GM18867 (cell line): ENCODE data around the gene VIP.
"Not testable (repeated sequence)": the region's sequence is repeated elsewhere in the genome, so short reads cannot be mapped to it uniquely, and the experiment has no call there.

Source experiments
- ATAC-seq: cut with Tn5 transposase; IDR thresholded peaks from one replicate; pipeline ENCODE4 v1.9.1; 2021; ENCODE audit warnings: mild to moderate bottlenecking, moderate library complexity; ENCODE audit not compliant: unreplicated experiment

Gene VIP

GRCh38 chr6:152750694-152751093 is at the start of gene VIP:
TSS of gene VIP (plus strand) at chr6:152750797. CDS start at chr6:152752178, 1,381 bp downstream.
- no peak for ATAC-seq

DNA sequence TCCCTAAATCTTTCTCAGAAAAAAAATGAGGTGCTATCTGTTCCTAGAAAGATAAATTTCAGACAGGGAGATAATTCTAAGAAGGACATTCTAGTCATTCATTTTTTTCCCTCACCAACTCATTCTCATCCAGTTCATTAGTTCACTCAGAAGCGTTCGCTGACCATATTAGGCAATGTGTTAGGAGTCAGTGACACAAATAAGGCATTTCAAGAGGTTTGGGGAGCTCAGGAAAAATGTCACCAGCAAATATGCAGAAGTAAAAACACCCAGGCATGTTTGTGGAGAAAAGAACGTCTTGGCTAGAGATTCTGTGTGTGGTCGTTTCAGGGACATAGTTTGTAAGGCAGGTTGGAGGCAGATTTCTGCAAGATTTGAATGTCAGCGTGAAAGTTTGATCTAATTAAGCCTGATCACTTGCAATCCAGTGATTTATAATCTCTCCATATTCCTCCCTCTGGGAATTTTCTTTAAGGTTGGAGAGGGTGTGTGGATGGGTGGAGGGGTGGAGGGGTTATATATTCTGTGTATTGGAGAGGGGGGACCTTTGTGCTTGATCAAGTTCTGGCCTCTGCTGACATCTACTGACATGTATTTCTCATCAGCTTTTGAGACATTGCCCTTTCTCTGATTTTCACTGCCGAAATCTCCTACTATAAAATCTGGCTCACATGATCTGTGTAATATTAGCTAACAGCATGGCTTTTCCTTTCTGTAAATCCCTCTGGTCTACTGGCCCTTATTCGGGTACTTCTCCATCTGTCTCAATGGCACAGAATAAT is 49.3 kb upstream of the VIP start:
- ATAC-seq, result no peak

DNA sequence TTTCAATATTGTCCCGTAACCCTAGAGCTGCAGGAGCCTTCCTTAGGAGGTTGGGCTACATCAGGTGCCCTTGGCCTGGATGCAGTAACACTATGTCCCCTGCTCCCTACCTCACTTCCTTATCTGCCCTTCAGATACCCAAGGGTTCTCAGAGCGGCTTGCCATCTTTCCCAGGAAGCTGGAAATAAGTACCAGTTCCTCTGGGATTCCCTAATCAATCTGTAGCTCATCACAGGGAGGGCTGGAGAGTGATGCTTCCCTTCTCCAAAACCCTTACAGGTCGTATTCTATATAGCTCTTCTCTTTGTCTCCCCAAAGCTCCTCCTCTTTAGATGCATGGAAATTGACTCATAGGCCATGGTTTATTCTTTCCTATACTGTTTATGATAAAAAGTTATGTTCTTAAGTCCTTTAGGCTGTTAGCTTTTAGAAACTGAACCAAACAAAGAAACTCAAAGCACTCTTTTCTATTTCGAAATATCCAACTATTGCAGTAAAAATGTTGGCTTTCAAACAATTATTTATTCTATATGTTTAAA is 48.7 kb upstream of the VIP start:
- ATAC-seq, result no peak

- ATAC-seq, result not testable (repeated sequence)
Measured at GRCh38 chr6:152703750-152704149, 46.8 kb upstream of the VIP start.

DNA sequence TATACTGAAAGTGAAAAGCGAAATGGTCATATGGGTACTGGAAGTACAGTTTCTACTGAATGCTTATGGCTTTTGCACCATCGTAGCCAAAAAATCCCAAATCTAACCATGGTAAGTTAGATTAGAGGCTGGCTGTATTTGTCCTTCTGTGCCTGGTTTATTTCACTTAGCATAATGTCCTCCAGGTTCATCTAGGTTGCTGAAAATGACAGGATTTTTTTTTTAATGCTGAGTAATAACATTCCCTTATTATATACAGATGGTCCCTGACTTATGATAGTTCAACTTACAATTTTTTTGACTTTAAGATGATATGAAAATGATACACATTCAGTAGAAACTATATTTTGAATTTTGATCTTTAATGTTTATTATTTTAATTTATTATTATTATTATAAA is 45.3 kb upstream of the VIP start:
- ATAC-seq, result no peak

DNA sequence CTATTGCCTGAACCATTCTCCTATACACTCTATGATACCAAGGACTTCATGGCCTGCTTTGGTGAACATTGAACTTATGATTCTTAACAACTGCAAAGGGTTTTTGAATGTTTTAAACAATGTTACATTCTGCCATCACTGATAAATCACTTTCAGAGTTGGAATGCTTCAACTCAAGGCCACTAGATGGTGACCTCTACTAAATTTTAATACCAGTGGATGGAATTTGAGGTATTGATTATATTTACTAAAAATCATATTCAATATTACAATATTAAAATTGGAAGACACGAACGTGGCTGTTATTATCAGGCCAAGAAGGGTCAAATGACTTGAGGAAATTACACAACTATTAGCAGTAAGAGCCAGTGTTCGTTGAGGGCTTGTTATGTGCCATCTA is 34.3 kb upstream of the VIP start:
- no peak for ATAC-seq

DNA sequence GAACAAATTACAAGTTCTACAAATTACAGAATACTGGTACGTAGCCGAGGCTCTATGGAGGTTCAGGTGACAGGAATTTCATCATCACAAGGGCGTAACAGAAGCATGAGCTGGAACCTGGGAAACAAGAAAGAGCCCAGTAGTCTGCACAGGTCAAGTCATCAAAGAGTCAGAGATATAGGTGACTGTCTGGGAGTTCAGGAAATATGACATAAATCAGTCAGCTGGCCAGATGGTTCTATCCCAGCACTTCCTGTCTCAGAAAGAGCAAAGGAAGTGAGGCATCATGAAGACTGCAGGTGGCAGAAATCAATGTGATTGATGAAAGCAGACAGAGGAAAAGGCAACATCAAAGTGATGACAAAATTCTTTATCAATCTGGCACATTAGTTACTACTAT is 29.6 kb upstream of the VIP start:
- ATAC-seq, result no peak

GRCh38 chr6:152721956-152722355 is 28.6 kb upstream of the VIP start:
- ATAC-seq, result no peak

- no peak for ATAC-seq
Measured at GRCh38 chr6:152723398-152723797, 27.2 kb upstream of the VIP start.

- no peak for ATAC-seq
Measured at GRCh38 chr6:152726313-152726712, 24.3 kb upstream of the VIP start.

GRCh38 chr6:152727507-152727906 is 23.1 kb upstream of the VIP start:
- ATAC-seq, result no peak

- ATAC-seq, result no peak
Measured at GRCh38 chr6:152734630-152735029, 16.0 kb upstream of the VIP start.

DNA sequence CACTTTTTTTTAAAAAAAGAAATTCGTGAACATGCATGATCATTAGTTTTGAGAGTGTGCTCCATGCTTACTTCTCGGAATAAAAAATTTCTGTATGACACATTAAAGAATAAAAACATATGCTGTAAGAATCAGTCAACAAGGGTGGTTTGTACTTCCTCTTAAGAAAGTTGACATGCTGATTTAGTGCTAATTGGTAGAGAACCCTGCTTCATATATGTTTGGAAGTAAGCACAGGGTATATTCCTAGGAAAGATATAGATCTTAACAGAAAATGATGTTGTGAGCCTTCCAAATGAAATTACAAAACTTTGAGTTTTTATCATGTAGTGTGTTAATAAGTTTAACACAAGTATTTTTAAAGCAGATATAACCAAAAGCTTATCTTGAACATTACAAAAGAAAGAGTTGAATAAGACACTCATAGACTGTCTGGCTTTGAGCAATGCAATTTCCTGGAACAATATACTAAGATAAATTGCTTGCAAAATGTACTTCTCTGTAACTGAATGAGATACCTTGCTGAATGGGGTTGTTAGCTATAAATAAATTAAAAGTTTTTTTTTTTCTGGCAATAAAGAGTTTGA is 13.8 kb upstream of the VIP start:
- no peak for ATAC-seq

GRCh38 chr6:152745509-152746171 is 5.0 kb upstream of the VIP start:
- ATAC-seq, result no peak

DNA sequence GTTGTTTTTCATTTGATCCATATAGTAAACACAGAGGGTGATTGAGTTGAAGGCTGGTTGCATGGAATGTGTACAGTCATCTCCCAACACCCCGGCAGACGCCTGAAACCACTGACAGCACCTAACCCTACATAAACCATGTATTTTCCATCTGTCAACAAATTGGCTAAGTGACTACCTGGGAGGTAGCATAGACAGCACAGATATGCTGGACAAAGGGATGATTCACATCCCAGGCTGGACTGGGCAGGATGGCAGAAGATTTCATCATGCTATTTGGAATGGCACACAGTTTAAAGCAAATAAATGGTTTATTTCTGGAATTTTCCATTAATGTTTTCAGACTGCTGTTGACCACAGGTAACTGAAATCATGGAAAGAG is 4.4 kb upstream of the VIP start:
- no peak for ATAC-seq

GRCh38 chr6:152748843-152749242 is 1.8 kb upstream of the VIP start:
- no peak for ATAC-seq

- no peak for ATAC-seq
Measured at GRCh38 chr6:152749336-152749735, 1.3 kb upstream of the VIP start.

GRCh38 chr6:152765331-152765730 is 14.7 kb downstream of the VIP start:
- ATAC-seq, result no peak

DNA sequence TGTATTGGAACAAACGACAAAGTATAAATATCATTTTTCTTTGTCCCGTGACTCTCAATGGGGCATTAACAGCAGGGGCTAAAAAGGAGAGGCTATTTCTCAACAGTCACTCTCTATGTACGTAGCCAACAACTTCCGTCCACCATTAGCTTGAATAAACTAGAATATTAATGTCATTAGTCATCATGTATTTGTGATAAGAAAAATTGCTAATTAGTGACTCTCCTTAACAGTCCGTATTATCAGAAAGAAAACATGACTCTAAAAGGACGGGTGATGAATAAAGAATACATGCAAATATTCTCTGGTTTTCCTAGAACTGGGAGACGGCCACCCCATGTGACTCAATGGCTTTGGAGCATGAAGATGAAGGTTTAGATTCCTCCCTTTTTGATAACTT is 18.6 kb downstream of the VIP start:
- no peak for ATAC-seq

DNA sequence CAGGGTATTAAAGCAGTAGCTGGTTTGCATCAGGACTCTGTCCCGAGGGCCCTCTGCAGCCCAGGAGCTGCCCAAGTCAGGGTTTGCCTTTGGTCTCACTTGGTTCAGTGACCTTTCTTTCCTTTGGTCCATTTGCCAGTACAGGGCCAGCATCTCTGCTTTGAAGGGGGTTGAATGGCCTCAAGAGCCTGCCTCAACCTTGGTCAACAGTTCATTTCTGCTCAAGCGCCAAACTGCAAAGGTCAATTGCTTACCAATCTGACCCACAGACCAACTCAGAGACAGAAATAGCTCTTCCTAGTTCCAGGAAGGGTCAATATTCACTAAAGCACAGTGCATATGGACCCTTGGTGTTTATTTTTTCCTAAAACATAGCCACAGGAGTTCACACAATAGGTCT is 19.4 kb downstream of the VIP start:
- no peak for ATAC-seq

GRCh38 chr6:152771061-152771687 is 20.6 kb downstream of the VIP start:
- ATAC-seq, result no peak

DNA sequence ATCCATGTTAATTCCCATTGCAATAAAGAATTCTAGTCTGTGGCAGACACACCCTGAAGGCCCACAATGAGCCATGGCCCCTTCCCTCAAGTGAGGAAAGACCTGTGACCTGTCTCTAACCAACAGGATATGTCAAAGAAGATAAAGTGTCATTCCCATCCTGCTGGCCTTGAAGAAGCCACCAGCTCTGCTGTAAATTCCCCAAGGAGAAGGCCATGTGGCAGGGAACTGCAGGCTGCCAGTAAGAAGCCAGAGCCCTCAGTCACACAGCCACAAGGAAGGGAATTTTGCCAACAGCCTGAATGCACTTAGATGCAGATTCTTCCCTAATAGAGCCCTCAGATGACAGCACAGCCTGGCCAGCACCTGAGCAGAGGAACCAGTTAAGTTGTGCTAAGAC is 24.8 kb downstream of the VIP start:
- no peak for ATAC-seq
